Measurements from ENCODE around the gene PDRG1.

DNA sequence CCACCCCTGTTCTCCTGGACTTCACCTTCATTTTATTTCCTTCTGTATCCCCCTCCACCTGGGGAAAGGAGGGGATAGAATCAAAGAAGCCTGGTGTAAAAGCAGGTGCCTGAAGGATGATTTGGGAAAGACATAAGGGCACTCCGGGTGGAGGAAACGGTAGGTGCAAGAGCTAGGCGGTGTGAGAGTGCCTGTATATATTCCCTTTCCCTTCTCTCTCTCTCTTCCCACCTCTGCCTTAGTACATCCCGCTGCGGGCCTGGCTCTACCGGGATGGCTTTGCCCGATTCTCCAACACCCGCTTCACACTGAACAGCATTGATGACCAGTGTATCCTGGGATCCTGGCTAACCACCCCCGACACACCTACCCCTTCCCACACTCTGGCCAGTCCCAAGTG lies 26.2 kb downstream of the PDRG1 start:
- no peak for TF ChIP-seq POLR2A (IDR thresholded peaks at IDR 0.05)
- no peak for TF ChIP-seq CTCF (IDR thresholded peaks at IDR 0.05)

Data from right lobe of liver (tissue), 4 donors.